Suppressor macrophage treated with lipopolysaccharide for 1 hour (primary cell): Measurements from ENCODE around the gene FITM2.

ENCODE experiments used
- DNase-seq, 3 donors: peaks; one replicate each; pipeline ENCODE4 v3.0.0-alpha.2; 2020 to 2022

FITM2 gene

DNA sequence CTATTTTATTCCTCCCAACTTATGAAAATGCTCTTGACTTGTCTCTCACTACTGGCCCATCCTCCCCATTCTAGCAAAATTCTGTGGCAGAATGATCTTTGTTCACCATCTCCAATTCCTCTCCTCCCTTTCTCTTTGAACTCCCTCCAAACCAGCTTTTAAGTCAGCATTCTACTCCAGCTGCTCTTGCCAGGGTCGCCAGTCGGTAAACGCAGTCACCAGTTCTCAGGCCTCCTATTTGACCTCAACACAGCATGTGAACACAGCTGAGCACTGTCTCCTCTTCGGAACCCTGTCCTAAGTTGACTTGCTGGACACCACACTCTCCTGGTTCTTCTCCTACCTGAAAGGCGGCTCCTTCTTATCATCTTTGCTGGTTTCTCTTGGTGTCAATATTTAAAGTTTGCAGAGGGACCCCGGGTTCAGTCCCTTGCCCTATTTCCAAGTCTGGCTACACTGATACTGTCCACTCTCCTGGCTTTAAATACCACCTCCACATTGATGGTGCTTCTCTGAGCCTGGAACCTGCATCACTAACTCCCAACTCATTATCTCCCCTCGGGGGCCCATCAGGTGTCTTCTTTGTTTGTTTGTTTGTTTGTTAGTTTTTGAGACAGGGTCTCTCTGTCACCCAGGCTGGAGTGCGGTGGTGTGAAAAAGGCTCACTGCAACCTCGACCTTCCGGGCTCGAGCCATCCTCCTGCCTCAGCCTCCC, 36.5 kb downstream of the FITM2 start:
- no peak for DNase-seq

DNA sequence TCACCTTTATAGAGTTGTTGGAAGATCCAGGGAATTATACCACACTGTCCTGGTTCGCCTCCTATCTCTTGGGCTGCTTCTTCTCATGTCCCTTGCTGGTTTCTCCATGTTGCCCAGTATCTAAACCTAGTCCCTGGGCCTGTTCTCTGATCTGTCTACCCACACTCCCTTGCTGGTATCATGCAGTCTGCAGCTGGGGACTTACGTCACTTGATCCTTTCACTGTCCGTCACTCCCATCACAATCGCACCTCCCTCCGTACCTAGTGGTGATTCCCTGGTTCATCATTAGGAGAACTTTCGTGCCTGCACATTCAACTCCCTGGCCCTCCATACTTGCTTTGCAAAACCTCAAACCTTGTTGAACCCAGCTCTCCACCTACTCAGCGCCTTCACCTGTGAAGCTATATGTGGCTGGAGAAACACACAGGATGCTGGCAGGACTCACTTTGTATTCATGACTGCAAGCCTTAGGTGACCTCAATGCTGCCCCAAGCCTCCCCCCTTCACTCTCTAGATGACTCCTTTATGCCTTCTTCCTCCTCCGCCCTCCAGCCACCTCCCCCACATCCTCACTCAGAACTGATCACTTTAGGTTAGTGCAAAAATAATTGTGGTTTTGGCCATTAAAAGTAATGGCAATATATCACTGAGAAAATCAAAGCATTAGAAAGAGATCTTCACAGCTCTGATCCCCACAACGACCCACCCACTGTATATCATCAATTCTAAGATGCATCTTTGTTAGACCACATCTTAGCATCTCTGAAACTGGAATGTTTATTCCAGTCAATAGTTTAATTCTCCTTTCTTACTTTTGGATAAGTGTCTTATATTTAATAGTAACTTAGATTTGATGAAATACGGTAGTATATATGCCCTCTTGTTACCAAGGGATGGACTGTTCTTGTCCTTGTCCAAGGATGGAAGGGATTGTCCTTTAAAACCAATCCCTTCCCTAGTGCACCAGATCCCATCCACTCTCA, 37.5 kb downstream of the FITM2 start:
- DNase-seq: no peak

DNA sequence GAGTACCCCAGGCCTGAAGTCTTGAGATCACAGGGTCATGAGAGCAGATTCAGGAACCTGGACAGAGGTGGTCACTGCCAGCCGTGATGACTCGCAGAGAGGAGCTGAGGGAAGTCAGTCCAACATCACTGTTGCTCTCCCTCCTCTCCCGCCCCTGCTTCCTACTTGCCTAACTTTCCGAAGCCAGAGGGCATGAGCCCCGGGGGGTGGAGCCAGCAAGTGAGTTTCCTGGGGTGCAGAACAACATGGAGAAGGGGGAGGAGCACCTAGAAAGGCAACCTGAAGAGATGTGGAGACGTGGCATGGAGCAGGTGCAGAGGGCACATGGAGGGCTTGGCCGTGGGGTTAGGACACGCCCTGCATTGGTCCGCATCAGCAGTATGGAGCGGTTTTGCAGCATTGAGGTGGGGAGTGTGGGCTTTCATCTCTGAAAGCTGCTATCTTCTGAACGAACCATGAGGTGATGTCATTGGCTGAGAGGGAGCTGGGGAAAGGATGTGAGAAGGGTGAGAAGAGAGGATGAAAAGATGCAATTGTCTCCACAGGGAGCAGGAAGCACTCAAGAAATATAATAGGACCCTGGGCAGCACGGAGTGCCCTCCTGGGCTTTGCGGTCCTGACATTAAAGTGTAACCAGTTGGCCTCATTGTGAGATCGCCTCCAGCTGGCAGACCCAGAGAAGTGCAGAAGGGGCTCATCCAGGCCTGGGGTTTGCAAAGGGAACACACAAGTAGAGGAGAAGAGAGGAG, 38.9 kb downstream of the FITM2 start:
- DNase-seq: peak in 2 of 3 donors; percentile 3 to 9

DNA sequence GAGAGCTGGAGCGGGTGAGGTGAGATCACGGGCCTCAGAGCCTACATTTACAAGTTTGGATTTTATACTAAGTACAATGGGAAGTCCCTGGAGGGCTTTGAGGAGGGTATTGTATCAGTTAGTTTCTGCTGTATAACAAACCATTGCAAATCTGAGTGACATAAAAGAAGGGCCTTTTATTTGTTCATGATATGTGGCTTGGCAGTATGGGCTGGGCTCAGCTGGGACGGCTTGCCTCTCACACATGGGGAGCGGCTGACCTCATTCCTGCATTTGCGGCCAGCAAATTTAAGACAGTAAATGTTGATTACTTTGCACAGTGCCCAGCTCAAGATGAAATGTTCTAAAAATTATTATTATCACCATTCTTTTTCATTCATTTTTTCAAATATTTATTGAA, 42.2 kb downstream of the FITM2 start:
- DNase-seq: no peak

DNA sequence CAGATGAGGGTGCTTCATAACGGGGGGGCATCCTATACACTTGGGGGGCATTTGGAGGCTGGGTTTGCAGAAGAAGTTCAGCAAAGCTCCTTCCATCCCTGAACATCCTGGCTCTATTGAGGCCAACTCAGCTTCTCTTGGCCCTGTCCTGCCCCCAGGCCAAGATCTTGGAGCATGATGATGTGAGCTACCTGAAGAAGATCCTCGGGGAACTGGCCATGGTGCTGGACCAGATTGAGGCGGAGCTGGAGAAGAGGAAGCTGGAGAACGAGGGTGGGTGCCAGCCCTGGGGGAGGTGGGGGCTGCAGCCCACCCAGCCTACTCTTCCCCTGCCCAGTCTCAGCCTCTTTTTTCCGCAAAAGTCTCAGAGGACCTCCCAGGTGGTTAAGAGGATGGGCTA, 46.7 kb downstream of the FITM2 start:
- no peak for DNase-seq

DNA sequence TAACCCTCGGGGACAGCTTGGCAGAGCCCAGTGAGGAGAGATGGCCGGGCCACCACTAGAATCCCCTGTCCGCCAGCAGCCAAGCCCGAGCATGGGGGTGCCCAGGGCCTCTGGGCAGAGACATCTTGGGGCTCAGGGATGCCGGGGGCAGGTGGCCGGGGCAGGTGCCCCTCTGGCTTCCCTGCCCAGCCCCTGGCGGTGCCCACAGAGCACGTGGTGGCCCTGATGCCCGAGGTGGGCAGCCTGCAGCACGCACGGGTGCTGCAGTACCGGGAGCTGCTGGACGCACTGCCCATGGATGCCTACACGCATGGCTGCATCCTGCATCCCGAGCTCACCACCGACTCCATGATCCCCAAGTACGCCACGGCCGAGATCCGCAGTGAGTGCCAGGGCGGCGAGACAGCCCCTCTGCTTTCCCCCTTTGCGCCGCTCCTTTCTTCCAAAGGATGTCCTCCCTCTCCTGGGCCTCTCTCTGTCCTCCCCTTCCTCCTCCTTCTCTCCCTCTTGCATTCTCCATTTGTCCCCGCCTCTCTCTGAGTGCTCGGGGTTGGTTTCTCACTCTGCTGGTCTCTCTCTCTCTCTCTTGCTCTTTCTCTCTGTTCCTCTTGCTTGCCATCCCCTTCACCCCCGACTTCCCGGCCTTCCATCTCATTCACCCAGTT, 52.6 kb downstream of the FITM2 start:
- DNase-seq: no peak

DNA sequence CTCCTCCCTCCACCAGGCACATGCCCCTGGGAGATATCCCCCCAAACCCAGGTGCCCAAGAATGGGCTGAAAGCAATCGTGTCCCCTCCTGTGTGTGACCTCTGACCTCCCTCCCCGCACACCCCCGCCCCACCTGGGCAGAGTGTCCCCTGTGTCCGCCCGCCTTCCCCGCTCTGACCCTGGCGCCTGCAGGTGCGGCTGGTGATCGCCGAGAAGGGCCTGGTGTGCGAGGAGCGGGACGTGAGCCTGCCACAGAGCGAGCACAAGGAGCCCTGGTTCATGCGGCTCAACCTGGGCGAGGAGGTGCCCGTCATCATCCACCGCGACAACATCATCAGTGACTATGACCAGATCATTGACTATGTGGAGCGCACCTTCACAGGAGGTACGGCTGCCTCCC, 54.0 kb downstream of the FITM2 start:
- no peak for DNase-seq

DNA sequence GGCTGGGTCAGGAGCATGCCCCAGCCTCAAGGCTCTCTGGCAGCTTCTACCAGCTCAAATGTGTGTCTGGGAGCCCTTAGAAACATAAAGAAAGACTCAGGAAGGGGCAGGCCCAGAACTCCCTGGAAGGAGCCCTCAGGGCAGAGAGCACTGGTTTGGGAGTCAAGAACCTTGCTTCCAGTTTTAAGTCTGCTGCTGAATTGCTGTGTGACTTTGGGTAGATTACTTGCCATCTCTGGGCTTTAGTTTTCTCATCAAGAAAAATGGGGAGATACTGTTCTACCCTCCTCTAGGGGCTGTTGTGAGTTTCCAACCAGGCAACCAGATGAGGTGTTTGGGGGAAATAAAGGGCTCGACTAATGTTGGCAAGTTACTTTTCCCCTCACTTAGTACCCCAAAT, 55.1 kb downstream of the FITM2 start:
- DNase-seq: no peak

DNA sequence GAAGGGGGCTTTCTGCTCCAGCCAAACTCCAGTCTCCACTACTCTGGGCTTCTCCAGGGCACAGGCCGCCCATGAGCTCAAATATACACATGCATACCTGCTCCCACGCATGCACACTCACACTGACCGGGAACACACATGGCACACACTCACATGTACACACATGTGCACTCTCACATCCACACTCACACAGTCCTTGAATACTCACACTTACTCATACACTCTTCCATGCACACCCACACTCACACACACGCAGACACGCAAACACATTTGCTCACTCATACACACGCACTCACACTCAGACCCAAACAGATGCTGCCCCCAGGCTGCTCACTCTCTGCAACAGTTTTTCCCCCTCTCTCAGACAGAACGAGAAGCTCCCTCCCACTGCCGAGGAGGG, 56.9 kb downstream of the FITM2 start:
- DNase-seq: no peak

DNA sequence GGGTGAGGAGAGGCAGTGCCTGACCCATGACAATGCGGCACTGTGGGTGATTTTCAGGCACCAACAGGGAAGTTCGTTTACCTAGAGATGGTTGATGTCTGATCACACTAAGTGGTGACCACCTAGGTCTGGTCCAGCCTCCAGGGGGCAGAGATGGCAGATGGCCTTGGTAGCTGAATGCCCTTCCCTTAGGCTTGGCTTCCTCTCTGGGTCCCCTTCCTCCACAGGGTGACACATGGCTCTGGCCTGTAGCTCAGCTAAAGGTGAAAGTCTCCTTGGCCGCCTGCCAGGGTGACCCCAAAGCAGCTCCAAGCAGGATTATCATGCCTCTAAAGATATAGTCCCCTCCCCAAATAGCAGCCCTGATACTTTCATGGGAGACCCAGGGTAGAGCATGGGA, 57.5 kb downstream of the FITM2 start:
- DNase-seq: no peak
